Measurements from ENCODE around the gene KRT76.

Gene KRT76

GRCh38 chr12:52792185-52793029 lies 15.3 kb upstream of the KRT76 start:
- H3K27ac ChIP-seq = no peak overlapping the region
- no peak for DNase-seq (ENCODE audit: low spot score)
- ChIA-PET POLR2A (ENCODE audit: low non-redundant PET) (no interaction called here), CTCF (interaction anchor here (0.6 kb wide), 1 partner anchor 87 kb away, joined by 4 read pairs; no protein-coding TSS in a partner anchor)
- TF ChIP-seq CTCF (conservative IDR thresholded peaks at IDR 0.05; ENCODE audit: low read depth) = no peak

- no peak for TF ChIP-seq CTCF (conservative IDR thresholded peaks at IDR 0.05; ENCODE audit: low read depth)
- CTCF ChIA-PET = interaction anchor here (0.6 kb wide), 2 partner anchors 86 to 209 kb away, joined by 3 to 4 read pairs; no protein-coding TSS in a partner anchor
- no peak overlapping the region for H3K27ac ChIP-seq
- no peak for DNase-seq (ENCODE audit: low spot score)
- POLR2A ChIA-PET (ENCODE audit: low non-redundant PET) = no interaction called here
These were observed 14.4 kb upstream of the KRT76 start for GRCh38 chr12:52791271-52792184.

GRCh38 chr12:52790427-52791270 lies 13.5 kb upstream of the KRT76 start:
- H3K27ac ChIP-seq = no peak overlapping the region
- ChIA-PET POLR2A (ENCODE audit: low non-redundant PET) (no interaction called here), CTCF (interaction anchor here (0.6 kb wide), 1 partner anchor 210 kb away, joined by 3 read pairs; no protein-coding TSS in a partner anchor)
- no peak for TF ChIP-seq CTCF (conservative IDR thresholded peaks at IDR 0.05; ENCODE audit: low read depth)
- no peak for DNase-seq (ENCODE audit: low spot score)

- DNase-seq (ENCODE audit: low spot score) = no peak
- ChIA-PET POLR2A (ENCODE audit: low non-redundant PET) (no interaction called here), CTCF (no interaction called here)
- TF ChIP-seq CTCF (conservative IDR thresholded peaks at IDR 0.05; ENCODE audit: low read depth) = no peak
- H3K27ac ChIP-seq = no peak overlapping the region
These were observed 12.7 kb upstream of the KRT76 start for GRCh38 chr12:52789637-52790426.

- TF ChIP-seq CTCF (conservative IDR thresholded peaks at IDR 0.05; ENCODE audit: low read depth) = no peak
- CTCF ChIA-PET = no interaction called here
- no peak for DNase-seq (ENCODE audit: low spot score)
- POLR2A ChIA-PET (ENCODE audit: low non-redundant PET) = no interaction called here
- no peak overlapping the region for H3K27ac ChIP-seq
These were observed 11.9 kb upstream of the KRT76 start for GRCh38 chr12:52788876-52789636.

All from RWPE1 (cell line).